Activated T-helper 1 cell treated with anti-CD3 and anti-CD28 coated beads, Interleukin-12 subunit alpha, Interleukin-12 subunit beta, Interleukin-2, Interleukin-4 antibody, amounts not matched to agents 30 ng/mL and 10 ng/mL and 1 ng/mL, durations not matched to agents 14 hours and 24 hours and 36 hours (primary cell): Measurements from ENCODE around the gene MVK. TPM values are rescaled to one million over a fixed set of nuclear protein-coding genes. Genes with fewer than 3 reads are reported as not detected.

Experiments
- DNase-seq: peaks from one replicate; pipeline ENCODE4 v3.0.0; 2021; ENCODE audit warnings: low spot score
- H3K27ac Mint-ChIP-seq: one replicate; pipeline ENCODE4 v1.8.0; 2021; ENCODE audit warnings: mild to moderate bottlenecking, mixed read lengths
- H3K27me3 Mint-ChIP-seq: one replicate; pipeline ENCODE4 v1.8.0; 2022; ENCODE audit warnings: mild to moderate bottlenecking, moderate library complexity, mixed read lengths; ENCODE audit not compliant: insufficient read depth
- H3K36me3 Mint-ChIP-seq: one replicate; pipeline ENCODE4 v1.8.0; 2021; ENCODE audit warnings: low read depth, mixed read lengths
- H3K4me1 Mint-ChIP-seq: one replicate; pipeline ENCODE4 v1.8.0; 2021; ENCODE audit warnings: low read depth, mixed read lengths
- H3K4me3 Mint-ChIP-seq: one replicate; pipeline ENCODE4 v1.8.0; 2021; ENCODE audit warnings: mild to moderate bottlenecking, moderate library complexity, mixed read lengths
- H3K9me3 Mint-ChIP-seq: one replicate; pipeline ENCODE4 v1.8.0; 2021; ENCODE audit warnings: mixed read lengths
- intact Hi-C: fragments of 100-400 bp; cut with micrococcal nuclease; formaldehyde crosslinking; loops from one replicate; pipeline ENCODE4 v1.15.1; 2024
- total RNA-seq: library from RNA; stranded (reverse); gene quantifications from 2 replicates; pipeline ENCODE4 v1.2.3, GENCODE V29; 2022

Gene MVK
- 14.2 and 15.8 TPM in 2 replicates for total RNA-seq

GRCh38 chr12:109573029-109573913 lies at the start of gene MVK, which contains the start of gene MMAB:
Gene MVK (plus strand): TSS chr12:109573794. CDS start chr12:109574823, 1,029 bp downstream.
Gene MMAB (minus strand): TSS chr12:109573504. CDS start chr12:109573480, 24 bp downstream.
- Mint-ChIP-seq H3K9me3 (no peaks in the 10 kb centered on the region), H3K4me3 (peak within 1 kb of the TSS; percentile 91), H3K36me3 (peaks cover 18% of the 10 kb centered on the region), H3K27me3 (no peaks in the 10 kb centered on the region), H3K27ac (peak within 1 kb of the TSS; percentile 88), H3K4me1 (peaks cover 30% of the 10 kb centered on the region)
- peak; percentile 99 for DNase-seq
- intact Hi-C loops: loop anchor here (1.0 to 10.0 kb wide), 9 partner anchors 22 to 1056 kb away; partner anchors contain the start of genes ALKBH2, ANAPC7, ANKRD13A and FAM222A

GRCh38 chr12:109524466-109525278 lies 48.9 kb upstream of the MVK start:
- H3K36me3 Mint-ChIP-seq: peaks cover 19% of the 10 kb centered on the region
- no peaks in the 10 kb centered on the region for H3K4me1 Mint-ChIP-seq
- no peak for DNase-seq
- H3K27ac Mint-ChIP-seq: no peak overlapping the region
- no peaks in the 10 kb centered on the region for H3K27me3 Mint-ChIP-seq
- intact Hi-C loops: no loop called here
- H3K4me3 Mint-ChIP-seq: no peak overlapping the region
- H3K9me3 Mint-ChIP-seq: no peaks in the 10 kb centered on the region

GRCh38 chr12:109525279-109525585 lies 48.4 kb upstream of the MVK start:
- H3K9me3 Mint-ChIP-seq: no peaks in the 10 kb centered on the region
- no peaks in the 10 kb centered on the region for H3K27me3 Mint-ChIP-seq
- DNase-seq: no peak
- H3K36me3 Mint-ChIP-seq: peaks cover 19% of the 10 kb centered on the region
- no peak overlapping the region for H3K4me3 Mint-ChIP-seq
- H3K27ac Mint-ChIP-seq: no peak overlapping the region
- intact Hi-C loops: no loop called here
- no peaks in the 10 kb centered on the region for H3K4me1 Mint-ChIP-seq

GRCh38 chr12:109527489-109528123 lies 46.0 kb upstream of the MVK start:
- H3K36me3 Mint-ChIP-seq: peaks cover 6% of the 10 kb centered on the region
- H3K27ac Mint-ChIP-seq: no peak overlapping the region
- H3K4me3 Mint-ChIP-seq: no peak overlapping the region

GRCh38 chr12:109529691-109530640 lies 43.6 kb upstream of the MVK start:
- Mint-ChIP-seq H3K36me3 (peaks cover 6% of the 10 kb centered on the region), H3K9me3 (no peaks in the 10 kb centered on the region), H3K4me3 (no peak overlapping the region), H3K27me3 (no peaks in the 10 kb centered on the region), H3K4me1 (no peaks in the 10 kb centered on the region), H3K27ac (no peak overlapping the region)
- intact Hi-C loops: no loop called here
- DNase-seq: no peak

More at GRCh38 chr12:109527489-109528123, 46.0 kb upstream of the MVK start:
- H3K9me3 Mint-ChIP-seq: no peaks in the 10 kb centered on the region
- intact Hi-C loops: no loop called here
- no peaks in the 10 kb centered on the region for H3K27me3 Mint-ChIP-seq
- no peaks in the 10 kb centered on the region for H3K4me1 Mint-ChIP-seq
- no peak for DNase-seq

- Mint-ChIP-seq H3K4me1 (no peaks in the 10 kb centered on the region), H3K27ac (no peak overlapping the region), H3K4me3 (no peak overlapping the region), H3K36me3 (peaks cover 3% of the 10 kb centered on the region), H3K9me3 (no peaks in the 10 kb centered on the region), H3K27me3 (no peaks in the 10 kb centered on the region)
- DNase-seq: no peak
- intact Hi-C loops: no loop called here
Measured at GRCh38 chr12:109531411-109531810, 42.2 kb upstream of the MVK start.

- intact Hi-C loops: no loop called here
- no peak overlapping the region for H3K27ac Mint-ChIP-seq
- no peaks in the 10 kb centered on the region for H3K36me3 Mint-ChIP-seq
Measured at GRCh38 chr12:109532721-109533486, 40.7 kb upstream of the MVK start.

GRCh38 chr12:109533487-109533740 lies 40.2 kb upstream of the MVK start:
- Mint-ChIP-seq H3K4me1 (no peaks in the 10 kb centered on the region), H3K4me3 (no peak overlapping the region), H3K27me3 (no peaks in the 10 kb centered on the region), H3K36me3 (no peaks in the 10 kb centered on the region), H3K9me3 (no peaks in the 10 kb centered on the region), H3K27ac (no peak overlapping the region)
- DNase-seq: no peak
- intact Hi-C loops: no loop called here

More at GRCh38 chr12:109532721-109533486, 40.7 kb upstream of the MVK start:
- no peak overlapping the region for H3K4me3 Mint-ChIP-seq
- H3K9me3 Mint-ChIP-seq: no peaks in the 10 kb centered on the region
- no peak for DNase-seq
- no peaks in the 10 kb centered on the region for H3K27me3 Mint-ChIP-seq
- H3K4me1 Mint-ChIP-seq: no peaks in the 10 kb centered on the region

GRCh38 chr12:109534456-109534855 lies 39.1 kb upstream of the MVK start:
- intact Hi-C loops: no loop called here
- Mint-ChIP-seq H3K36me3 (no peaks in the 10 kb centered on the region), H3K27me3 (no peaks in the 10 kb centered on the region), H3K27ac (no peak overlapping the region), H3K4me1 (no peaks in the 10 kb centered on the region), H3K9me3 (no peaks in the 10 kb centered on the region), H3K4me3 (no peak overlapping the region)
- DNase-seq: no peak

- no peak overlapping the region for H3K4me3 Mint-ChIP-seq
- H3K4me1 Mint-ChIP-seq: no peaks in the 10 kb centered on the region
- DNase-seq: no peak
- intact Hi-C loops: no loop called here
- no peaks in the 10 kb centered on the region for H3K27me3 Mint-ChIP-seq
- no peaks in the 10 kb centered on the region for H3K9me3 Mint-ChIP-seq
- no peaks in the 10 kb centered on the region for H3K36me3 Mint-ChIP-seq
- no peak overlapping the region for H3K27ac Mint-ChIP-seq
Measured at GRCh38 chr12:109535231-109535862, 38.2 kb upstream of the MVK start.

GRCh38 chr12:109535863-109536250 lies 37.7 kb upstream of the MVK start:
- no peaks in the 10 kb centered on the region for H3K4me1 Mint-ChIP-seq
- no peaks in the 10 kb centered on the region for H3K27me3 Mint-ChIP-seq
- H3K36me3 Mint-ChIP-seq: no peaks in the 10 kb centered on the region
- intact Hi-C loops: no loop called here
- H3K27ac Mint-ChIP-seq: no peak overlapping the region
- DNase-seq: no peak
- H3K9me3 Mint-ChIP-seq: no peaks in the 10 kb centered on the region
- H3K4me3 Mint-ChIP-seq: no peak overlapping the region
